GM10266 (cell line): ENCODE results near the gene PRAMEF5.
"Not testable (repeated sequence)": the region's sequence is repeated elsewhere in the genome, so short reads cannot be mapped to it uniquely, and the experiment has no call there.

Experiments used
- DNase-seq: peaks from one replicate; pipeline ENCODE4 v3.0.0; 2012; ENCODE audit errors: extremely low spot score
- TF ChIP-seq, protein P1 (sequence below): IDR thresholded peaks from 2 replicates; pipeline ENCODE4 v1.5.1; 2012; ENCODE audit warnings: mild to moderate bottlenecking, low read depth; ENCODE audit not compliant: control insufficient read depth, insufficient read depth; ENCODE audit errors: missing control alignments

The PRAMEF5 gene

DNA sequence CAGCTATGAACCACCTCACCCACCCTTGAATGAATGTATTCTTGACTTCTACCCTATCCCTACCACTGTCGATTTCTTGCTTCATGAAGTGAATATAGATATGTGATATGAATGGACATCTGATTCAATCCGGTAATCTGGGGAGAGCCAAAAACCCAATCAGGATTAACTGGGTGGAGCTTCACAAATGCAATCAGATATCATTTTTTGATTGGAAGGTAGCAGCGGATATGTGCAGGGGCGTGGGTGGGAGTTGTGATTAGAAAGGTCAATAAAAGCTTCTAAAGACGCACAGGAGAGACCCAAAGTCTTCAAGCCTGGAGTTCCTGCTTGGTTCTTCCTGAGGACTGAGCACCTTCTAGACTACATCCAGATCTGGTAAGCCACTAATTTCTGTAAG is at the start of gene PRAMEF5:
Gene PRAMEF5 (plus strand): TSS at position 301 of the 400 bp plus-strand sequence. CDS start 5,071 bp downstream, outside the sequence.
- DNase-seq, result not testable (repeated sequence)

DNA sequence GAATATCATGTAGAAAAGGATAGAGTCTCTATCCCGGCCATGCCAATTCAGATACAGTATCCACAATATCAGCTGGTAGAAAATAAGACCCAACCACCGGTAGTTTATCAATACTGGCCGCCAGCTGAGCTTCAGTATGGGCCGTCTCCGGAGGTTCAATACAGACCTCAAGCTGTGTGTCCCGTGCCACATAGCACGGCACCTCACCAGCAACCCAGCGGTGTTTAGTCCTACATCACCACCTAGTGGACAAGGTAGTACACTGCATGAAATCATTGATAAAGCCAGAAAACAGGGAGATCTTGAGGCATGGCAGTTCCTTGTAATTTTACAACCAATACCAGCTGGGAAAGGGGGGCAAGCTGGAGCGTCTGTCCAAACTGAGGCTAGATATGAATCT is 45.3 kb upstream of the PRAMEF5 start:
- not testable (repeated sequence) for DNase-seq

DNA sequence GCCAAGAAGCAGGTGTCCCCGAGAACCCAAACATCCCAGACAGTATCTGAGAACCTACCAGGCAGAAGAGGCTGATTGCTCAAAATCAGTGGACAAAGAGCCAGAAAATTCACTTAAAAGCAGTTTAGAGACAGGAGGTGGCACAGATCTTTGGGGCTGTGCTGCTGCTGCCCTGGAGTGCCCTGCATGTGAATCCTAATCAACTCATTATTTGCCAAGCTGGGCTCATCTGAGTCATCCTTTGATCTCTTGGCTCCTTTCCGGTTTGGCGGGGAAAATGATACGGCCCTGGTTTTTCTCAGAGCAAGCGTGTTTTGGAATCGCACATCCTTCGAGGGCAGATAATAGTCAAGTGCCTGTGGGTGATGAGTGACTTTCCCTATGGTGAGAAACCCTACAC is 37.4 kb upstream of the PRAMEF5 start:
- not testable (repeated sequence) for DNase-seq

DNA sequence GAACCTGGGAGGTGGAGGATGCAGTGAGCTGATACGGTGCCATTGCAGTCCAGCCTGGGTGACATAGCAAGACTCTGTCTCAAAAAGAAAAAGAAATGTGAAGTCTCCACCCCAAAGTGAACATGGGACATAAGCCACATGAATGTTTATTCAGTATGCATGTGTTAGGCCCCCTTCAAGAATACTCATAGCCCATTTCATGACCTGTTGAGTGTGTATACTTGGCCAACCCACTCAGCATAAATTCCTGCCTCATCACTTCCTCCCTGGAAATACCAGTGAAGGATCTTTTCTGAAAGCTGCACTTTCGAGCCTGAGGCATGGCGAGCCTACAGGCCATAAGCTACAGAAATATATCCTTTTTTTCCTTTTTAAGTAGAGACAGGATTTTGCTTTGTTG is 34.8 kb upstream of the PRAMEF5 start:
- DNase-seq, result not testable (repeated sequence)

DNA sequence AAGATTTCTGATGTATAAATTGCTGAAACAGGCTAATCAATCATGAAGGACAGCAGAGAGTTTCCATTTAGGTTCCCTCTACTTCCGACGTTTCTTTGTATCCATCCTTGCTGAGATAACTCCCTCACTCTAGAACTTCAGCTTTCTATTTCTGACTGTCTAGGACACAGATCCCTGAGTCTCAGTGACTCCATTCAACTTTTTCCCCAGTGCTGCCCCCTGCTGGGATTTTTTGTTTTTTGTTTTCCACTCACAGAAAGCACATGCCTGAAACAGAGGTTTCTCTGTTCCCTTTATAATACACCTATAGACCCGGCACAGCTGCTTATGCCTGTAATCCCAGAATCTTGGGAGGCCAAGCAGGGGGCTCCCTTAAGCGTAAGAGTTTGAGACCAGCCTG is 31.2 kb upstream of the PRAMEF5 start:
- not testable (repeated sequence) for DNase-seq

DNA sequence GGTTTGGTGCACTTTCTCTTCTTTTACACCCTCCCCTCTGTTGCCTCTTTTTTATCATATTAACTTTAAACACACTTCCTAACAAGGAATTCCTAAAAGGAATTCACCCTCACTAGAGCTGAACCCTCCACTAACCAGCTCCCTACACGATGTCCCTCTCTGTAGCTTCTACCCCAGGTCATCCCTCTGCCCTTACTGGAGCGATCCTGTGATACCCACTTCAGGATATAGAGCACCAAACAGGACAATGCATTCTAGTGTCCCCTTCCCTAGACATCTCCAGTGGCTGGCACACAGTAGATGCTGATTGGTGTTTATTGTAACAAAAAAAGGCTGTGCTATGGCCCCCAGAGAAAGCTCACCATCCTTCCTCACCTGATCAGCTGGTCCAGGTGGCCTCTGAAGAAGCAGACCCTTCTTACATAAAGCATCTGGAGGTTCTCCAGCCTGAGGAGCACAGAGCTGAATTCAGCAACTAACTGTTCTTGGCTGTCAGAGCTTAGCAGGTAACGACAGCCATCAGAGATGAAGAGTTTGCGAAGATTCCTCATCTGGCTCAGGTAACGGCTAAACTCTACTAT is 29.4 kb upstream of the PRAMEF5 start:
- TF ChIP-seq, protein P1, sequence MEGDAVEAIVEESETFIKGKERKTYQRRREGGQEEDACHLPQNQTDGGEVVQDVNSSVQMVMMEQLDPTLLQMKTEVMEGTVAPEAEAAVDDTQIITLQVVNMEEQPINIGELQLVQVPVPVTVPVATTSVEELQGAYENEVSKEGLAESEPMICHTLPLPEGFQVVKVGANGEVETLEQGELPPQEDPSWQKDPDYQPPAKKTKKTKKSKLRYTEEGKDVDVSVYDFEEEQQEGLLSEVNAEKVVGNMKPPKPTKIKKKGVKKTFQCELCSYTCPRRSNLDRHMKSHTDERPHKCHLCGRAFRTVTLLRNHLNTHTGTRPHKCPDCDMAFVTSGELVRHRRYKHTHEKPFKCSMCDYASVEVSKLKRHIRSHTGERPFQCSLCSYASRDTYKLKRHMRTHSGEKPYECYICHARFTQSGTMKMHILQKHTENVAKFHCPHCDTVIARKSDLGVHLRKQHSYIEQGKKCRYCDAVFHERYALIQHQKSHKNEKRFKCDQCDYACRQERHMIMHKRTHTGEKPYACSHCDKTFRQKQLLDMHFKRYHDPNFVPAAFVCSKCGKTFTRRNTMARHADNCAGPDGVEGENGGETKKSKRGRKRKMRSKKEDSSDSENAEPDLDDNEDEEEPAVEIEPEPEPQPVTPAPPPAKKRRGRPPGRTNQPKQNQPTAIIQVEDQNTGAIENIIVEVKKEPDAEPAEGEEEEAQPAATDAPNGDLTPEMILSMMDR, result no peak
- DNase-seq, result peak; percentile 3

DNA sequence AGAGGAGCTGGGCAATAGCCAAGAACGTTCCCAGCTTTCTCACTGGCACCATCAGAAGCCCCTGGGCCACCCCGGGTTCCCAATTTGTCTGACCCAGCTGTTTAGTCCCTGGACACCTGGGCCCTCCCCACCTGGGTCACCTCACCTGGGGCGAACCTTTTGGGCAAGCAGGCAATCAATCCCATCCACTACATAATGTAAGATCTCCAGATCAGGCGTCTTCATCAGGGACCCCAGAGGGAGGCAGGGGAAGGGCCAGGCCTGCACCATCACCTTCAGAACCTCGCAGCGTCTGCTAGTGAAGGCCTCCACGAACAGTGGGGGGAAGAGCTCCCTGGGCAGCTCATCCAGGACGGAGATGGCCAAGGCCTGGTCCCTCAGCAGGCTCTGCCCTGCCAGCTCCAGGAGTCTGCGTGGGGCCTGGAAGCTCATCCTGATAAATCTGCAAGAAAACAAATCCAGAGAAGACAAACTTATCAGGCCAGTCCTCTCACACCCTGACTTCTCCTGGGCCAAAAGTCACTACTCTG is 28.3 kb upstream of the PRAMEF5 start, which contains the start of gene PRAMEF18:
Gene PRAMEF18 (minus strand): TSS at position 480 of the 530 bp plus-strand sequence. CDS start 48 bp downstream, at position 432.
- DNase-seq, result not testable (repeated sequence)

DNA sequence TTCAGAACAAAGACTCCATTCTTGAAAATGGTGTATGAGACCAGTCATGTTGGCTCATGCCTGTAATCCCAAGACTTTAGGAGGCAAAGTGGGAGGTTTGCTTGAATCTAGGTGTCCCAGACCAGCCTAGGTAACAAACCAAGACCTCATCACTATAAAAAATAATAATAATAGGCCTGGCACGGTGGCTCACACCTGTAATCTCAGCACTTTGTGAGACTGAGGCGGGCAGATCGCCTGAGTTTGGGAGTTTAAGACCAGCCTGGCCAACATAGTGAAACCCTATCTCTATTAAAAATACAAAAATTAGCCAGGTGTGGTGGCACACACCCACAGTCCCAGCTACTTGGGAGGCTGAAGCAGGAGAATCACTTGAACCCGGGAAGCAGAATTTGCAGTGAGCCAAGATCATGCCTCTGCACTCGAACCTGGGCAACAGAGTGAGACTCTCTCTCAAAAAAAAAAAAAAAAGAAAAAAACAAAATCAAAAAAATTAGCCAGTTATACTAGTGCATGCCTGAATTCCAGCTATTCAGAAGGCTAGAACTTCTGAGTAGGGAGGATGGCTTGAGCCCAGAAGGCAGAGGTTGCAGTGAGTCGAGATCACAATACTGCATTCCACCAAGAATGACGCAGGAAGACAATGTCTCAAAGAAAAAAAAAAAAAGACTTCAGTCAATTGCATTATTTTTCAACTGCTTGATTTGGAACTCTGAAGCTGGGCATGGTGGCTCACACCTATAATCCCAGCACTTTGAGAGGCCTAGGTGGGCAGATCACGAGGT is 26.5 kb upstream of the PRAMEF5 start:
- DNase-seq, result not testable (repeated sequence)

DNA sequence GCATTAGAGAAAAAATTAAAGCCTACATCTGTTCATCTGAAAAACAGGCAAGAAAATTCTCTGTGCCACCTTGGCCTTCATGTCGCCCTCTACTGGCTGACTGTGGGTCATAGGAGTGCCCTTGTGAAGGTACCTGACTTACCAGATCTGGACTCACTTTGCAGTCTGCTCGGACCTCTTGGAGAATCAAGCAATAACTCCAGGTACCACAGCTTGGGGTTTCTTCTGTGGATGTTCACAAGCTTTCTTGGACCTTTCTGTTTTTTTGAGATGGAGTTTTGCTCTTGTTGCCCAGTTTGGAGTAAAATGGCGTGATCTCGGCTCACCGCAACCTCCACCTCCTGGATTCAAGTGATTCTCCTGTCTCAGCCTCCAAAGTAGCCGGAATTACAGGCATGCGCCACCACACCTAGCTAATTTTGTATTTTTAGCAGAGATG is 25.6 kb upstream of the PRAMEF5 start:
- TF ChIP-seq, protein P1, result peak; percentile 59
- DNase-seq, result peak; percentile 8

DNA sequence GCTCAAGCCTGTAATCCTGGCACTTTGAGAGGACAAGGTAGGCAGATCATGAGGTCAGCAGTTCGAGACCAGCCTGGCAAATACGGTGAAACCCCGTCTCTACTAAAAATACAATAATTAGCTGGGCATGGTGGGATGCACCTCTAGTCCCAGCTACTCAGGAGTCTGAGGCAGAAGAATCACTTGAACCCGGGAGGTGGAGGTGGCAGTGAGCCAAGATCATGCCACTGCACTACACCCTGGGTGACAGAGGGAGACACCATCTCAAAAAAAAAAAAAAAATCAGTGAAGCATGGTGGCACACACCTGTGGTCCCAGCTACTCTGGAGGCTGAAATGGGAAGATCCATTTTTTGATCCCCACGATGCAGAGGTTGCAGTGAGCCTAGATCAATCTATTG is 23.9 kb upstream of the PRAMEF5 start:
- DNase-seq, result not testable (repeated sequence)

DNA sequence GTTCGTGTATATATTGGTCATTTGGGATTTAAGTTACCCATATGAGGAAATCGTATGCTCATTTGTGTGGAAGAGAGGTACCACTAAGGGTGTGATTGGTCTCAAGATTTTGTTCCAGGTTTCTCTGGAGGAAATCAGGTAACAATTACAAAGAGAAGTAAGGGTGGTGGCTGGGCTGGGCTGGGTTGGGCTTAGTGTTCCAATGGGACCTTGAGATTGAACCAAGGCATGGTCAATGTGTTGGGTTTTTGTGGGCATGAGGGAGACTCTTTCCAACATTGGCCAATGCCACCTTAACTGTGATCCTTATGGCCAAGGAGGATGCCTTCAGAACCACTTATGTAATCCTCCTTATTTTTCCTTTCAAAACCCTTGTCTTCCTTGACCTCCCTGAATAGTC is 23.4 kb upstream of the PRAMEF5 start:
- DNase-seq, result not testable (repeated sequence)

DNA sequence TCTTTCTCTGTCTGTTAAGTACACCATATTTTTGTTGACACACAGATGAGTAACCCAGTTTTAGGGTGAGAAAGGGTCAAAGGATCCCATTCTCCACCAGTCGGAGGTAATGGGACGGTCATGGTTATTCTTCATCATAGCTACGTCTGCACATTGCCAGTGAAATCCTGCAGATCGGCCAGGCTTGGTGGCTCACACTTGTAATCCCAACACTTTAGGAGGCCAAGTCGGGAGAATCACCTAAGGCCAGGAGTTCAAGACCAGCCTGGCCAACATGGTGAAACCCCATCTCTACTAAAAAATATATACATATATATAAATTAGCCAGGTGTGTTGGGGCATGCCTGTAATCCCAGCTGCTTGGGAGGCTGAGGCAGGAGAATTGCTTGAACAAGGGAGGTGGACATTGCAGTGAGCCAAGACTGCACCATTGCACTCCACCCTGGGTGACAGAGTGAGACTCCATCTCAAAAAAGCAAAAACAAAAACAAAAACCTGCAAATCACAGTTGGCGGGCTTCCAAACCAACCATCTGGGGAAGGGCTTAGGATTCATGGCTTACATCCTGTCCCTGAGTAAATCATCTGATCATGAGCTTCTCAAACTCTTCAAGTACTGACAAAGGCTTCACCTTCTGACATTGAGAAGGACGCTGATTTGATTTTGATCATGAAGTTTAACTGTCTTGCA is 22.8 kb upstream of the PRAMEF5 start:
- not testable (repeated sequence) for DNase-seq

DNA sequence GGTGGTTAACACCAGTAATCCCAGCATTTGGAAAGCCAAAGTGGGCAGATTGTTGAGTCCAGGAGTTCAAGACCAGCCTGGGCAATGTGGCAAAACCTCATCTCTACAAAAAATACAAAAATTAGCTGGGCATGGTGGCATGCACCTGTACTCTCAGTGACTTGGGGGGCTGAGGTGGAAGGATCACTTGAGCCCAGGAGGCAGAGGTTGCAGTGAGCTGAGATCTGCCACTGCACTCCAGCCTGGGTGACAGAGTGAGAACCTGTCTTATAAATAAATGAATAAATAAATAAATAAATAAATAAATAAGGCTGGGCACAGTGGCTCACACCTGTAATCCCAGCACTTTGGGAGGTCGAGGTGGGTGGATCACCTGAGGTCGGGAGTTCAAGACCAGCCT is 21.9 kb upstream of the PRAMEF5 start:
- DNase-seq, result not testable (repeated sequence)

DNA sequence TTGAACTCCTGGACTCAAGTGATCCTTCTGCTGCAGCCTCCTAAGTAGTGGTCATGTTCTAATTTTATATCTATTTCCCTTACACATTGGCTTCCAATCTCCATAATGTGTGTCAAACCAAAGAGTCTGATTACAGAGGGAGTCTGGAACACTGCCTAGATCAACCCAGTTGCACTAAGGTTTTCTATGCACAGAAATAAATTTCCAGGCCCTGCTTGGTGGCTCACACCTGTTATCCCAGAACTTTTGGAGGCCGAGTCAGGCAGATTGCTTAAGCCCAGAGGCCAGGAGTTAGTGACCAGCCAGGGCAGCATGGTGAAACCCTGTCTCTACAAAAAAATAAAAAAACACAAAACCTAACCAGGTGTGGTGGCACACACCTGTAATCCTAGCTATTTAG is 19.9 kb upstream of the PRAMEF5 start:
- DNase-seq, result not testable (repeated sequence)

DNA sequence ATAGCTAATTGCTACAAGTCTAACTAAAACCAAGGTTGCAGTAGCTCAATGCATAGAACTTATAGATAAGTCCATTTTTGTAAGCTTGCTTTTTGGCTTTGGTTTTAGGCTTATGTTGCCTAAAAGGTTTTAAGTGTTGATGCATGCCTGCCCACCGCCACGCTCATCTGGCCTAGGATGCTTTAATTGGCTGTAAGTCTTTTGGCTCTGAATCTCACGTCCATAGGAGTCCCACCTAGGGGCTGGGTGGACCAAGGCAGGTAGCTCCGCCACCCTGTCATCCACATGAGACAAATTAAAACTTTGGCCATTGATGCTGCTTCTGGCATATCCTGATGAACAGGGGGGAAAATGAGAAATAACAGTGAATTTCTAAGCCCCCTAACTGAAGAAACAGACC is 16.4 kb upstream of the PRAMEF5 start:
- not testable (repeated sequence) for DNase-seq

DNA sequence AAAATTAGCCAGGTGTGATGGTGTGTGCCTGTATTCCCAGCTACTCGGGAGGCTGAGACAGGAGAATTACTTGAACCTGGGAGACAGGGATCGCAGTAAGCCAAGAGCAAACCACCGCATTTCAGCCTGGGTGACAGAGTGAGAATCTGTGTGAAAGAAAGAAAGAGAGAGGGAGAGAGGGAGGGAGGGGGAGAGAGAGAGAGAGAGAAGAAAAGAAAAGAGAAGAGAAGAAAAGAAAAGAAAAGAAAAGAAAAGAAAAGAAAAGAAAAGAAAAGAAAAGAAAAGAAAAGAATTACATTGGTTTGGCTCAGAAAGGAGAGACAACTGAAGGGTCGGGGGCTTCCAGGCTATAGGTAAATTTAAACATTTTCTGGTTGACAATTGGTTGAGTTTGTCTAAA is 14.4 kb upstream of the PRAMEF5 start:
- not testable (repeated sequence) for DNase-seq

DNA sequence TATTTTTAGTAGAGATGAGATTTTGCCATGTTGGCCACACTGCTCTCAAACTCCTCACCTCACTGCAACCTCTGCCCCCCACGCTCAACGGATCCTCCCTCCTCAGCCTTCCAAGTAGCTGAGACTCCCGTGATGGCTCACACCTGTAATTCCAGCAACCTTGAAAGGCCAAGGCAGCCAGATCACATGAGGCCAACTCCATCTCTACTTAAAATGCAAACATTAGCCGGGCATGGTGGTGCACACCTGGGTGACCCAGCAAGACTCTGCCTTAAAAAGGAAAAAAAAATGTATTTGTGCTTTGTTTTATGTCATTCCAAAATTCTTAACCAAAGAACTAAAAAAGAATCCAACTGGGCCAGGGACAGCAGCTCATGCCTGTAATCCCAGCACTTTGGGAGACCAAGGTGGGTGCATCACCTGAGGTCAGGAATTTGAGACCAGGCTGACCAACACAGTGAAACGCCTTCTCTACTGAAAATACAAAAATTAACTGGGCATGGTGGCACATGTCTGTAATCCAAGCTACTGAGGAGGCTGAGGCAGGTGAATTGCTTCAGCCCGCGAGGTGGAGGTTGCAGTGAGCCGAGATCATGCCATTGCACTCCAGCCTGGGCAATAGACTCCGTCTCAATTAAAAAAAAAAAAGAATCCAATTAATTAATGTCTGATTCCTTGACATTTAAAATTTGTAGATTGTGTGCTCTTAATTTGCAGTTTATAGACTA is 10.3 kb upstream of the PRAMEF5 start:
- not testable (repeated sequence) for DNase-seq
